GM12873 (cell line): ENCODE data around the gene ITCH.

Experiments used
- CTCF ChIP-seq: IDR thresholded peaks from 2 replicates; pipeline ENCODE4 v1.5.1; 2012; ENCODE audit warnings: low read depth, mild to moderate bottlenecking, moderate library complexity, low read length, control low read depth; ENCODE audit not compliant: insufficient read depth; ENCODE audit errors: missing control alignments

The ITCH gene

DNA sequence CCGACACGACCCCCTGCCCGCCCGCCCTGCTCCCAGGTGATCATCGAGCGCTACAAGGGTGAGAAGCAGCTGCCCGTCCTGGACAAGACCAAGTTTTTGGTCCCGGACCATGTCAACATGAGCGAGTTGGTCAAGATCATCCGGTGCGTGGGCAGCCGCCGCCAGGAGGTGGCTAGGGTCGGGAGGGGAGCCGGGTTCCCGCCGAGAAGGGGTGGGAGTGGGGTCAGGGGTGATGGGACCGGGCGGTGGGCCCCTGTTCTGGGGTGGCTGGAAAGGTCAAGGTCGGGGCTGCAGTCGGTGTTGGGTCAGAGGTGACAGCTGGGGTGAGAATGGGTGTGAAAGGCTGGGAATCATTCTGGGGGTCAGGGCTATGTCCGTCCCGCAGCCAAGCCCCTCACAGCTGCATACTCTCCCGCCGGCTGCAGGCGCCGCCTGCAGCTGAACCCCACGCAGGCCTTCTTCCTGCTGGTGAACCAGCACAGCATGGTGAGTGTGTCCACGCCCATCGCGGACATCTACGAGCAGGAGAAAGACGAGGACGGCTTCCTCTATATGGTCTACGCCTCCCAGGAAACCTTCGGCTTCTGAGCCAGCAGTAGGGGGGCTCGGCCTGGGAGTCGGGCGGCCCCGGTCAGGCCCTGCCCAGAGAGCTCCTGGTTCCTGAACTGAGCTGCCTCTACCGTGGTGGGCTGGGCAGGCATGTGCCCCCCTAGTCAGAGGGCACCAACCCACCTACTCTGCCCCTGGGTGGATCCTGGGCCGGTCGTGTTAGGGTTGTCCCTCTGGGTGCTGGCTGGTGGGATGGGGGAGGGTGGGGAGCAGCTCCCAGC, 196.5 kb downstream of the ITCH start:
- TF ChIP-seq CTCF: no peak

- no peak for TF ChIP-seq CTCF
Observed at GRCh38 chr20:34560141-34560523, 197.1 kb downstream of the ITCH start.

- TF ChIP-seq CTCF: no peak
Observed at GRCh38 chr20:34560614-34561013, 197.5 kb downstream of the ITCH start.
